HEK293 (cell line): ENCODE results near the gene HOXD11.
A peak's percentile ranks its signal among the peaks of the same experiment; 100 is the strongest.

Experiments used
- CTCF ChIA-PET: fragments of 350-600 bp; formaldehyde crosslinking; extraction: SDS; loops from one replicate; lab custom pipeline; 2021; ENCODE audit warnings: antibody characterized with exemption; lab: Yijun Ruan, JAX
- POLR2A ChIA-PET: fragments of 300-600 bp; formaldehyde crosslinking; extraction: SDS; loops from one replicate; lab custom pipeline; 2020; ENCODE audit warnings: antibody characterized with exemption, inconsistent platforms; lab: Yijun Ruan, JAX
- H3K27ac ChIP-seq: fragments of 200-500 bp; sonication (Bioruptor generic); 2 replicates; pipeline ENCODE4 v1.5.1; 2014; ENCODE audit warnings: low read depth, low read length, control low read depth, inconsistent platforms; ENCODE audit errors: extremely low read depth
- H3K36me3 ChIP-seq, 2 experiments: fragments of 200-500 bp in 1 of 2; sonication (Bioruptor generic) in 1 of 2; 1 replicate in 1 of 2; 2 replicates in 1 of 2; pipeline ENCODE4 v1.5.1; 2014 to 2017; ENCODE audit warnings: inconsistent platforms in 2 of 2, low read length in 2 of 2; ENCODE audit not compliant: control insufficient read depth in 2 of 2, insufficient read depth in 1 of 2
- H3K4me1 ChIP-seq: fragments of 200-500 bp; sonication (Bioruptor generic); 2 replicates; pipeline ENCODE4 v1.5.1; 2014; ENCODE audit warnings: mild to moderate bottlenecking, low read length, inconsistent platforms; ENCODE audit not compliant: control insufficient read depth, insufficient read depth
- H3K4me3 ChIP-seq: 2 replicates; pipeline ENCODE4 v1.5.1; 2011; ENCODE audit warnings: low read depth, mild to moderate bottlenecking, control low read depth, low read length, moderate library complexity
- H3K9me3 ChIP-seq: fragments of 200-500 bp; sonication (Bioruptor generic); 2 replicates; pipeline ENCODE4 v1.5.1; 2014; ENCODE audit warnings: low read depth, low read length, inconsistent platforms; ENCODE audit not compliant: control insufficient read depth, insufficient read depth
- GLI4 ChIP-seq: fragments of 450-650 bp; formaldehyde crosslinking; IDR thresholded peaks from 2 replicates; pipeline ENCODE4 v1.5.1; 2016; ENCODE audit warnings: missing biosample characterization, missing genetic modification characterization
- GLIS2 ChIP-seq: fragments of 450-650 bp; formaldehyde crosslinking; IDR thresholded peaks from 2 replicates; pipeline ENCODE4 v1.5.1; 2016; ENCODE audit warnings: missing biosample characterization, missing genetic modification characterization
- OVOL3 ChIP-seq: fragments of 450-650 bp; formaldehyde crosslinking; IDR thresholded peaks from 2 replicates; pipeline ENCODE4 v1.5.1; 2016; ENCODE audit warnings: missing biosample characterization, missing genetic modification characterization
- PRDM6 ChIP-seq: fragments of 450-650 bp; formaldehyde crosslinking; IDR thresholded peaks from 2 replicates; pipeline ENCODE4 v1.5.1; 2017; ENCODE audit warnings: missing biosample characterization, missing genetic modification characterization
- SETDB1 ChIP-seq: IDR thresholded peaks from one replicate; pipeline ENCODE4 v1.6.1; 2017; ENCODE audit warnings: mild to moderate bottlenecking, low read length, moderate library complexity, mixed read lengths; ENCODE audit not compliant: insufficient read length
- SP3 ChIP-seq: fragments of 450-650 bp; formaldehyde crosslinking; IDR thresholded peaks from 2 replicates; pipeline ENCODE4 v1.5.1; 2016; ENCODE audit warnings: missing biosample characterization, missing genetic modification characterization
- TRIM28 ChIP-seq: IDR thresholded peaks from 2 replicates; pipeline ENCODE4 v1.6.1; 2011; ENCODE audit warnings: low read length, control low read depth, borderline replicate concordance
- ZBTB20 ChIP-seq: fragments of 450-650 bp; formaldehyde crosslinking; IDR thresholded peaks from 2 replicates; pipeline ENCODE4 v1.5.1; 2016; ENCODE audit warnings: missing biosample characterization, missing genetic modification characterization
- ZBTB21 ChIP-seq: fragments of 450-650 bp; formaldehyde crosslinking; IDR thresholded peaks from 2 replicates; pipeline ENCODE4 v1.5.1; 2017; ENCODE audit warnings: missing biosample characterization, missing genetic modification characterization
- ZBTB48 ChIP-seq: fragments of 450-650 bp; formaldehyde crosslinking; IDR thresholded peaks from 2 replicates; pipeline ENCODE4 v1.5.1; 2016; ENCODE audit warnings: missing biosample characterization, missing genetic modification characterization
- ZFHX2 ChIP-seq: fragments of 450-650 bp; formaldehyde crosslinking; conservative IDR thresholded peaks from 2 replicates; pipeline ENCODE4 v1.5.1; 2016; ENCODE audit warnings: missing biosample characterization, missing genetic modification characterization
- ZFP37 ChIP-seq: fragments of 450-650 bp; formaldehyde crosslinking; IDR thresholded peaks from 2 replicates; pipeline ENCODE4 v1.5.1; 2016; ENCODE audit warnings: missing biosample characterization, missing genetic modification characterization
- ZNF132 ChIP-seq: fragments of 450-650 bp; formaldehyde crosslinking; IDR thresholded peaks from 2 replicates; pipeline ENCODE4 v1.5.1; 2017; ENCODE audit warnings: missing biosample characterization, missing genetic modification characterization, borderline replicate concordance
- ZNF18 ChIP-seq: fragments of 450-650 bp; formaldehyde crosslinking; IDR thresholded peaks from 2 replicates; pipeline ENCODE4 v1.5.1; 2016; ENCODE audit warnings: missing biosample characterization, missing genetic modification characterization
- ZNF280D ChIP-seq: fragments of 450-650 bp; formaldehyde crosslinking; IDR thresholded peaks from 2 replicates; pipeline ENCODE4 v1.5.1; 2016; ENCODE audit warnings: missing biosample characterization, missing genetic modification characterization
- ZNF37A ChIP-seq: fragments of 450-650 bp; IDR thresholded peaks from 2 replicates; pipeline ENCODE4 v1.5.1; 2018; ENCODE audit warnings: missing biosample characterization, missing genetic modification characterization
- ZNF416 ChIP-seq: fragments of 450-650 bp; formaldehyde crosslinking; IDR thresholded peaks from 2 replicates; pipeline ENCODE4 v1.5.1; 2016; ENCODE audit warnings: missing biosample characterization, missing genetic modification characterization
- ZNF473 ChIP-seq: fragments of 450-650 bp; formaldehyde crosslinking; IDR thresholded peaks from 2 replicates; pipeline ENCODE4 v1.5.1; 2017; ENCODE audit warnings: missing biosample characterization, missing genetic modification characterization
- ZNF560 ChIP-seq: fragments of 450-650 bp; formaldehyde crosslinking; IDR thresholded peaks from 2 replicates; pipeline ENCODE4 v1.5.1; 2017; ENCODE audit warnings: missing biosample characterization, missing genetic modification characterization, borderline replicate concordance
- ZNF571 ChIP-seq: fragments of 450-650 bp; formaldehyde crosslinking; IDR thresholded peaks from 2 replicates; pipeline ENCODE4 v1.5.0; 2017; ENCODE audit warnings: missing biosample characterization, missing genetic modification characterization
- ZNF610 ChIP-seq: fragments of 450-650 bp; formaldehyde crosslinking; IDR thresholded peaks from 2 replicates; pipeline ENCODE4 v1.5.1; 2016; ENCODE audit warnings: missing biosample characterization, missing genetic modification characterization, borderline replicate concordance
- ZNF623 ChIP-seq: fragments of 450-650 bp; formaldehyde crosslinking; IDR thresholded peaks from 2 replicates; pipeline ENCODE4 v1.5.1; 2016; ENCODE audit warnings: missing biosample characterization, missing genetic modification characterization
- ZNF624 ChIP-seq: fragments of 450-650 bp; formaldehyde crosslinking; IDR thresholded peaks from 2 replicates; pipeline ENCODE4 v1.5.1; 2017; ENCODE audit warnings: missing biosample characterization, missing genetic modification characterization
- ZNF664 ChIP-seq: fragments of 450-650 bp; formaldehyde crosslinking; IDR thresholded peaks from 2 replicates; pipeline ENCODE4 v1.5.1; 2016; ENCODE audit warnings: missing biosample characterization, missing genetic modification characterization
- ZNF785 ChIP-seq: fragments of 450-650 bp; formaldehyde crosslinking; IDR thresholded peaks from 2 replicates; pipeline ENCODE4 v1.5.1; 2016; ENCODE audit warnings: missing biosample characterization, missing genetic modification characterization
- ZNF792 ChIP-seq: fragments of 450-650 bp; formaldehyde crosslinking; IDR thresholded peaks from 2 replicates; pipeline ENCODE4 v1.5.1; 2016; ENCODE audit warnings: missing biosample characterization, missing genetic modification characterization
- ZXDB ChIP-seq: fragments of 450-650 bp; formaldehyde crosslinking; IDR thresholded peaks from 2 replicates; pipeline ENCODE4 v1.5.1; 2016; ENCODE audit warnings: missing biosample characterization, missing genetic modification characterization

Gene HOXD11

GRCh38 chr2:176138526-176138922 is 31.4 kb downstream of the HOXD11 start (continued):
- TF ChIP-seq PRDM6 (tag by site-specific recombination) (no peak), ZFP37 (tag by site-specific recombination) (no peak)

- H3K4me1 ChIP-seq: peaks cover 13% of the 10 kb centered on the region
- H3K27ac ChIP-seq: no peak overlapping the region
- H3K9me3 ChIP-seq: no peaks in the 10 kb centered on the region
- ChIA-PET CTCF (interaction anchor here (0.6 to 7.5 kb wide), 19 partner anchors 11 to 1009 kb away, joined by 3 to 104 read pairs (median 7); partner anchors contain the start of gene HOXD4), POLR2A (interaction anchor here (1.3 to 1.5 kb wide), 2 partner anchors 17 to 316 kb away, joined by 3 read pairs; no protein-coding TSS in a partner anchor)
- H3K36me3 ChIP-seq: no peaks in the 10 kb centered on the region
- no peak for TF ChIP-seq TRIM28
- no peak for TF ChIP-seq ZNF623 (tag by site-specific recombination)
- no peak for TF ChIP-seq ZXDB (tag by site-specific recombination)
- TF ChIP-seq ZNF785 (tag by site-specific recombination): no peak
- no peak for TF ChIP-seq GLIS2
- no peak for TF ChIP-seq ZNF473 (tag by site-specific recombination)
- TF ChIP-seq SETDB1: no peak
- no peak for TF ChIP-seq ZNF560 (tag by site-specific recombination)
- no peak for TF ChIP-seq GLI4 (tag by site-specific recombination)
- TF ChIP-seq ZNF610 (tag by site-specific recombination): no peak
- H3K4me3 ChIP-seq: no peak overlapping the region
Observed at GRCh38 chr2:176138923-176139660, 32.0 kb downstream of the HOXD11 start.

- peaks cover 13% of the 10 kb centered on the region for H3K4me1 ChIP-seq
- CTCF ChIA-PET: interaction anchor here (0.5 to 7.5 kb wide), 59 partner anchors 9 to 1149 kb away, joined by 3 to 104 read pairs (median 4); partner anchors contain the start of genes HOXD4 and MTX2
- peak overlapping the region; percentile 60; the same call in 1 of the 2 replicates for H3K27ac ChIP-seq
- H3K36me3 ChIP-seq: no peaks in the 10 kb centered on the region
- H3K4me3 ChIP-seq: no peak overlapping the region; the same call in 1 of the 2 replicates
- H3K9me3 ChIP-seq: no peaks in the 10 kb centered on the region
- POLR2A ChIA-PET: interaction anchor here (0.7 to 1.5 kb wide), 5 partner anchors 16 to 499 kb away, joined by 3 to 4 read pairs (median 3); partner anchors contain the start of gene MTX2
- TF ChIP-seq ZFP37 (tag by site-specific recombination) (no peak), ZNF18 (tag by site-specific recombination) (no peak), ZBTB48 (tag by site-specific recombination) (no peak), ZNF624 (tag by site-specific recombination) (no peak), SP3 (tag by site-specific recombination) (no peak), ZNF792 (tag by site-specific recombination) (no peak), ZNF132 (tag by site-specific recombination) (no peak), ZBTB20 (tag by site-specific recombination) (no peak), OVOL3 (tag by site-specific recombination) (no peak), ZBTB21 (tag by site-specific recombination) (no peak), ZNF664 (tag by site-specific recombination) (no peak), ZNF571 (no peak), ZFHX2 (tag by site-specific recombination) (no peak), ZNF37A (tag by site-specific recombination) (no peak), ZNF280D (no peak), ZNF416 (tag by site-specific recombination) (no peak)
Observed at GRCh38 chr2:176139661-176140512, 32.8 kb downstream of the HOXD11 start.
